ENCODE results near the gene RPS6KA2.
A peak's percentile ranks its signal among the peaks of the same experiment; 100 is the strongest.
"Not testable (repeated sequence)": the region's sequence is repeated elsewhere in the genome, so short reads cannot be mapped to it uniquely, and the experiment has no call there.

RPS6KA2 gene

GRCh38 chr6:166411721-166412151 lies 215.3 kb downstream of the RPS6KA2 start:
- peak; percentile 53 for DNase-seq

GRCh38 chr6:166411271-166411670 lies 215.8 kb downstream of the RPS6KA2 start:
- DNase-seq: no peak

- no peak for DNase-seq
These were observed 216.6 kb downstream of the RPS6KA2 start for GRCh38 chr6:166410426-166410935.

GRCh38 chr6:166408936-166409755 lies 217.9 kb downstream of the RPS6KA2 start:
- no peak for DNase-seq

GRCh38 chr6:166406197-166406596 lies 220.9 kb downstream of the RPS6KA2 start:
- DNase-seq: no peak

- DNase-seq: no peak
These were observed 221.7 kb downstream of the RPS6KA2 start for GRCh38 chr6:166405386-166405785.

- DNase-seq: no peak
These were observed 224.3 kb downstream of the RPS6KA2 start for GRCh38 chr6:166402582-166403277.

GRCh38 chr6:166400649-166401250 lies 226.3 kb downstream of the RPS6KA2 start:
- DNase-seq: peak; percentile 59

GRCh38 chr6:166400181-166400580 lies 226.9 kb downstream of the RPS6KA2 start:
- no peak for DNase-seq

GRCh38 chr6:166398348-166398747 lies 228.7 kb downstream of the RPS6KA2 start:
- no peak for DNase-seq

GRCh38 chr6:166397849-166398248 lies 229.2 kb downstream of the RPS6KA2 start:
- DNase-seq: no peak

- DNase-seq: no peak
These were observed 231.3 kb downstream of the RPS6KA2 start for GRCh38 chr6:166395778-166396177.

- no peak for DNase-seq
These were observed 231.7 kb downstream of the RPS6KA2 start for GRCh38 chr6:166395351-166395750.

GRCh38 chr6:166394036-166394892 lies 232.8 kb downstream of the RPS6KA2 start:
- no peak for DNase-seq

GRCh38 chr6:166393535-166393823 lies 233.6 kb downstream of the RPS6KA2 start:
- DNase-seq: no peak

- not testable (repeated sequence) for DNase-seq
These were observed 234.1 kb downstream of the RPS6KA2 start for GRCh38 chr6:166392755-166393534.

GRCh38 chr6:166389119-166389518 lies 237.9 kb downstream of the RPS6KA2 start:
- DNase-seq: no peak

- DNase-seq: no peak
These were observed 238.6 kb downstream of the RPS6KA2 start for GRCh38 chr6:166388290-166389004.

- no peak for DNase-seq
These were observed 239.3 kb downstream of the RPS6KA2 start for GRCh38 chr6:166387642-166388289.

- DNase-seq: not testable (repeated sequence)
These were observed 240.0 kb downstream of the RPS6KA2 start for GRCh38 chr6:166387098-166387497.

GRCh38 chr6:166386111-166386510 lies 240.9 kb downstream of the RPS6KA2 start:
- no peak for DNase-seq

Data from activated T-cell treated with anti-CD3 and anti-CD28 coated beads, Interleukin-2, amount 50 U/mL, for 1 hour (primary cell).